Naive B cell (primary cell): ENCODE measurements around the gene SCP2. TPM values are rescaled to one million over a fixed set of nuclear protein-coding genes. Genes with fewer than 3 reads are reported as not detected.

Source experiments
- ATAC-seq, 2 donors: fragments of 150-1000 bp; cut with Tn5 transposase; 2 replicates each; pipeline ENCODE4 v1.10.0; 2021; ENCODE audit warnings: low read depth in 2 of 2, mild to moderate bottlenecking in 2 of 2, moderate library complexity in 2 of 2
- DNase-seq: peaks from one replicate; pipeline ENCODE4 v3.0.0; 2022
- H3K27ac Mint-ChIP-seq, 6 donors: one replicate each; pipeline ENCODE4 v1.8.0; 2020 to 2022; ENCODE audit warnings: mild to moderate bottlenecking in 6 of 6, mixed read lengths in 6 of 6, moderate library complexity in 5 of 6, inconsistent platforms in 2 of 6
- H3K27me3 Mint-ChIP-seq, 3 donors: one replicate each; pipeline ENCODE4 v1.8.0; 2021 to 2022; ENCODE audit warnings: mixed read lengths in 3 of 3, mild to moderate bottlenecking in 1 of 3
- H3K36me3 Mint-ChIP-seq, 2 donors: one replicate each; pipeline ENCODE4 v1.8.0; 2020 to 2022; ENCODE audit warnings: mixed read lengths in 2 of 2, inconsistent platforms in 1 of 2, mild to moderate bottlenecking in 1 of 2
- H3K4me1 Mint-ChIP-seq, 3 donors: one replicate each; pipeline ENCODE4 v1.8.0; 2020 to 2022; ENCODE audit warnings: mixed read lengths in 3 of 3, inconsistent platforms in 1 of 3, mild to moderate bottlenecking in 1 of 3, moderate library complexity in 1 of 3
- H3K4me3 Mint-ChIP-seq, 8 donors: one replicate each; pipeline ENCODE4 v1.8.0; 2020 to 2022; ENCODE audit warnings: mild to moderate bottlenecking in 8 of 8, mixed read lengths in 8 of 8, moderate library complexity in 8 of 8, inconsistent platforms in 2 of 8
- H3K9me3 Mint-ChIP-seq, 7 donors: one replicate each; pipeline ENCODE4 v1.8.0; 2020 to 2022; ENCODE audit warnings: mixed read lengths in 7 of 7, mild to moderate bottlenecking in 5 of 7, inconsistent platforms in 2 of 7, moderate library complexity in 1 of 7
- polyA plus RNA-seq, 6 donors: library from polyadenylated mRNA; unstranded; fragments of 300-500 nt; fragmentation: Illumina TruSeq; gene quantifications; one replicate each; pipeline ENCODE4 v1.2.3, GENCODE V29; 2021; ENCODE audit warnings: low read depth in 6 of 6

SCP2 gene, protein sequence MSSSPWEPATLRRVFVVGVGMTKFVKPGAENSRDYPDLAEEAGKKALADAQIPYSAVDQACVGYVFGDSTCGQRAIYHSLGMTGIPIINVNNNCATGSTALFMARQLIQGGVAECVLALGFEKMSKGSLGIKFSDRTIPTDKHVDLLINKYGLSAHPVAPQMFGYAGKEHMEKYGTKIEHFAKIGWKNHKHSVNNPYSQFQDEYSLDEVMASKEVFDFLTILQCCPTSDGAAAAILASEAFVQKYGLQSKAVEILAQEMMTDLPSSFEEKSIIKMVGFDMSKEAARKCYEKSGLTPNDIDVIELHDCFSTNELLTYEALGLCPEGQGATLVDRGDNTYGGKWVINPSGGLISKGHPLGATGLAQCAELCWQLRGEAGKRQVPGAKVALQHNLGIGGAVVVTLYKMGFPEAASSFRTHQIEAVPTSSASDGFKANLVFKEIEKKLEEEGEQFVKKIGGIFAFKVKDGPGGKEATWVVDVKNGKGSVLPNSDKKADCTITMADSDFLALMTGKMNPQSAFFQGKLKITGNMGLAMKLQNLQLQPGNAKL
- 100 to 1,000 TPM; 126 to 206 (median 169) TPM for polyA plus RNA-seq

- peaks cover 14 to 21% (median 18%) of the 10 kb centered on the region in 3 donors for H3K4me1 Mint-ChIP-seq
- peaks cover 23 to 30% (median 26%) of the 10 kb centered on the region in 3 donors for H3K27me3 Mint-ChIP-seq
- no peaks in the 10 kb centered on the region for H3K9me3 Mint-ChIP-seq
- no peaks in the 10 kb centered on the region for H3K36me3 Mint-ChIP-seq
- peak; percentile 54 for DNase-seq
- H3K27ac Mint-ChIP-seq: peak within 1 kb of the TSS in 4 of 6 donors; percentile 9 to 88 (median 66)
- peak; percentile 91 for ATAC-seq
- H3K4me3 Mint-ChIP-seq: peak within 1 kb of the TSS; percentile 78 to 94 (median 86)
Measured at GRCh38 chr1:52927212-52928014, at the start of gene SCP2. Gene SCP2 (plus strand): TSS chr1:52927276. CDS start chr1:52927397, 121 bp downstream.

GRCh38 chr1:52877554-52877953, 49.5 kb upstream of the SCP2 start:
- Mint-ChIP-seq H3K9me3 (peaks cover 0 to 5% (median 3%) of the 10 kb centered on the region in 7 donors), H3K4me3 (no peak overlapping the region)

DNA sequence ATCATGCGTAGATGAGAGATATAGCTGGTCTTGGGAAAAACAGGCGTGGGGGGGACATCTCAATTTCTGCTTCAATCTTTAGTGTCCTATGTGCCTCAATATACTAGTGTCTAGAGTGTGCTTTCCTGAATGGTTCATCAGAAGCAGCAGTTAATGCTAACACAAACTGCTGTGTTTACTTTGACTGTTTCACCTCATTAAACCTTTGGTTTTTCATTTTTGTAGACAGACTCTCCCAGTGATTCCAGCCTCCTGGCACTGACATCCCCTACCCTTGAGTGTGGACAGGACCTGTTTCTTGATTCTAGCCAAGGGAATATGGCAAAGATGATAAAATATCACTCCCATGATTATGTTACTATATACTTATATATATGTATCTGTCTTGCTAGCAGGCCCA, 46.9 kb upstream of the SCP2 start:
- Mint-ChIP-seq H3K27ac (no peak overlapping the region), H3K36me3 (peaks cover 0 to 8% of the 10 kb centered on the region in 2 donors), H3K4me3 (no peak overlapping the region), H3K9me3 (peaks cover 0 to 11% (median 8%) of the 10 kb centered on the region in 7 donors), H3K27me3 (peaks cover 0 to 5% (median 0%) of the 10 kb centered on the region in 3 donors), H3K4me1 (no peaks in the 10 kb centered on the region)
- no peak for DNase-seq
- no peak for ATAC-seq

More at GRCh38 chr1:52877554-52877953, 49.5 kb upstream of the SCP2 start:
- H3K4me1 Mint-ChIP-seq: no peaks in the 10 kb centered on the region
- DNase-seq (no peak), ATAC-seq (no peak)
- H3K27me3 Mint-ChIP-seq: peaks cover 5 to 10% (median 6%) of the 10 kb centered on the region in 3 donors
- H3K27ac Mint-ChIP-seq: no peak overlapping the region
- H3K36me3 Mint-ChIP-seq: peaks cover 0 to 5% of the 10 kb centered on the region in 2 donors

- H3K4me3 Mint-ChIP-seq: no peak overlapping the region
- DNase-seq (no peak), ATAC-seq (no peak)
- peaks cover 0 to 4% of the 10 kb centered on the region in 2 donors for H3K36me3 Mint-ChIP-seq
- H3K27me3 Mint-ChIP-seq: no peaks in the 10 kb centered on the region
- peaks cover 0 to 9% (median 5%) of the 10 kb centered on the region in 7 donors for H3K9me3 Mint-ChIP-seq
- H3K27ac Mint-ChIP-seq: peak overlapping the region in 1 of 6 donors; percentile 61
- H3K4me1 Mint-ChIP-seq: no peaks in the 10 kb centered on the region
Measured at GRCh38 chr1:52887483-52887882, 39.6 kb upstream of the SCP2 start.

- Mint-ChIP-seq H3K4me1 (no peaks in the 10 kb centered on the region), H3K27me3 (no peaks in the 10 kb centered on the region), H3K36me3 (no peaks in the 10 kb centered on the region), H3K9me3 (no peaks in the 10 kb centered on the region), H3K27ac (no peak overlapping the region), H3K4me3 (no peak overlapping the region)
- ATAC-seq (no peak), DNase-seq (no peak)
Measured at GRCh38 chr1:52892424-52893215, 34.5 kb upstream of the SCP2 start.

DNA sequence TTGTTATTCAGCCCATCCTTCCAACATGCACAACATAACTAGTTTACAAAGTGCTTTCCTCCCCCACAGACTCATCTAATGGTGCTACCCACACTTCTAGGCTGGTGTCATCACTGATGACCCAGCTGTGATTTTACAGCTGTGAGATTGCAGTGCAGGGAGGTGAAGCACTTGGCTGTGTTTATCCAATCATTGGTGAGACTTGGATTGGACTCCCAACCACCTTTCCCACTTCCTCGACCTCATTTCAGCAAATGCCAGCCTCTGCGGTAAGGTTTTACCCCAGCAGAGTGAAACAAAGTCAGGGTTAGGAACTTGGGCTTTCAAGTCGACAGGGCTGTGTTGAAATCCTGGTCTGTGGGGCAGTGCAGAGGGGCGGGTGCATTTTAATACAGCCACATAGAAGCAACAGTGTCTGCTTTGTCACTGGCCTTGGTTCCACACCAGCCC, 27.6 kb upstream of the SCP2 start:
- no peak for DNase-seq
- Mint-ChIP-seq H3K27me3 (no peaks in the 10 kb centered on the region), H3K9me3 (no peaks in the 10 kb centered on the region), H3K36me3 (no peaks in the 10 kb centered on the region), H3K27ac (peak overlapping the region in 1 of 6 donors; percentile 7), H3K4me3 (no peak overlapping the region), H3K4me1 (no peaks in the 10 kb centered on the region)
- ATAC-seq: no peak

DNA sequence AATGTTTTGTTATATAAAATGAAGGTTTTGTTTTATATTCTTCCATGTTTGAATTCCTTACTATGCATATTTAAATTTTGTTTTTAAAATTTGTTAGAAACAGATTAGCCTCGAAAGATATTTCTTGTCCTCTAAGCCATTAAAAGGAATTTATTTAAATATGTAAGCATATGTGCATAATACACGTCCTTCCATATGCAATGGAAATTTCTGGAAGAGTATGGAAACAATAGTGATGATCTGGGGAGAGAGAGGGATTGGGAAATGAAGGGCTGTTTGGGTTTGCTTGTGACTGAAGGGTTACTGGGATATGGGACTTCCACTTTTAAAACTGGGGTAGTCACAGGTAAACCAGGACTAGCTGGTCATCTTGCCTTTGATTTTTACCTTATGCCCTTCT, 26.7 kb upstream of the SCP2 start:
- H3K9me3 Mint-ChIP-seq: no peaks in the 10 kb centered on the region
- no peaks in the 10 kb centered on the region for H3K27me3 Mint-ChIP-seq
- no peak for ATAC-seq
- no peaks in the 10 kb centered on the region for H3K4me1 Mint-ChIP-seq
- DNase-seq: no peak
- no peaks in the 10 kb centered on the region for H3K36me3 Mint-ChIP-seq
- no peak overlapping the region for H3K27ac Mint-ChIP-seq
- no peak overlapping the region for H3K4me3 Mint-ChIP-seq

DNA sequence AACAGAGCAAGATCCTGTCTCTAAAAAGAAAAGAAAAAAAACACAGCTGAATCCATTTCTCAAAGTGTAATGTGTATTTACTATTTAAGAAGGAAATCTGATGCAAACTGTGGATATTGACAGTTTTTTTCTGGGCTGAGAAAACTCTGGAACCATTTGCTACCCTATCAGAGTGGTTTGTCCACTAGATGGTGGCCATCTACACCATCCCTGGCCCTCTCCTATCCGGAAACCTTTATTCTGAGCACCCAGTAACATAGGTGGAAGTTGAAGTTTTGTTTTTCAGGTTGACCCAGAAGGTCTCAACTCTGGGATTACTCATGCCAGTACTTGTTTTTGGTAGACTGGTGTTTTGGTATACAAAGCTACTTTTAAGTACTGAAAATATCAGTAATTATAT, 25.7 kb upstream of the SCP2 start:
- Mint-ChIP-seq H3K4me1 (no peaks in the 10 kb centered on the region), H3K36me3 (no peaks in the 10 kb centered on the region), H3K9me3 (no peaks in the 10 kb centered on the region), H3K27me3 (no peaks in the 10 kb centered on the region), H3K27ac (no peak overlapping the region), H3K4me3 (no peak overlapping the region)
- ATAC-seq (no peak), DNase-seq (no peak)

GRCh38 chr1:52904208-52904926, 22.7 kb upstream of the SCP2 start:
- no peaks in the 10 kb centered on the region for H3K4me1 Mint-ChIP-seq
- H3K27ac Mint-ChIP-seq: peak overlapping the region in 1 of 6 donors; percentile 81
- ATAC-seq (no peak), DNase-seq (no peak)
- no peaks in the 10 kb centered on the region for H3K36me3 Mint-ChIP-seq
- no peaks in the 10 kb centered on the region for H3K9me3 Mint-ChIP-seq
- no peaks in the 10 kb centered on the region for H3K27me3 Mint-ChIP-seq
- peak overlapping the region in 1 of 8 donors; percentile 6 for H3K4me3 Mint-ChIP-seq

- H3K27ac Mint-ChIP-seq: peak overlapping the region in 1 of 6 donors; percentile 81
- no peaks in the 10 kb centered on the region for H3K9me3 Mint-ChIP-seq
- H3K4me3 Mint-ChIP-seq: peak overlapping the region in 1 of 8 donors; percentile 6
- ATAC-seq: no peak
- no peaks in the 10 kb centered on the region for H3K27me3 Mint-ChIP-seq
- no peaks in the 10 kb centered on the region for H3K36me3 Mint-ChIP-seq
- no peaks in the 10 kb centered on the region for H3K4me1 Mint-ChIP-seq
- no peak for DNase-seq
Measured at GRCh38 chr1:52904927-52905698, 22.0 kb upstream of the SCP2 start.

DNA sequence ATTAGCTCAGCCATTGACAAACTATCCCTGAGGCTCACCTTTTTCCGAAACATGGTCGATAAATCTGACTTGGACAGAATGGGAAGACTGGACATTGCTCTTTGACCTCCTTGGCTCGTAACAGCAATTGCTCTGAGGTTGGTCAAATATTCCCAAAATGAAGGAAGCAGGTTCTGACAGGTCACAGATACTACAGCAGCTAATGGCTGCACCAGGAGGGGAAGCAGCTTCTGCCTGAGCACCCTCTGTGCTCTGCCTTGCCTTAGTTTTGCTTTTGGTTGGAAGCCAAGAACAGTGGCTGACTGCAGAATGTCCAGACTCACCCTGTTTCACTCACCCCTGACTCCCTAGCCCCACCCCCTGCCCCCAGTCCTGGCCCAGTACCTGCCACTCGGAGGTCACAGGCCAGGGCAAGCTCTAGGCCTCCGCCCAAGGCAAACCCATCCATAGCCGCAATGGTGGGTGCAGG, 20.9 kb upstream of the SCP2 start:
- DNase-seq (no peak), ATAC-seq (no peak)
- Mint-ChIP-seq H3K36me3 (no peaks in the 10 kb centered on the region), H3K9me3 (no peaks in the 10 kb centered on the region), H3K27me3 (no peaks in the 10 kb centered on the region), H3K4me1 (no peaks in the 10 kb centered on the region), H3K4me3 (peak overlapping the region in 1 of 8 donors; percentile 15), H3K27ac (peak overlapping the region in 1 of 6 donors; percentile 54)
